Measurements from ENCODE around the gene OR10AD1. TPM values are rescaled to one million over a fixed set of nuclear protein-coding genes. Genes with fewer than 3 reads are reported as not detected.

The OR10AD1 gene
- total RNA-seq, 1 experiment from 2014 or later: not detected

GRCh38 chr12:48193623-48194022 is 9.5 kb downstream of the OR10AD1 start:
- DNase-seq (ENCODE audit: extremely low read depth, low read depth): no peak

GRCh38 chr12:48192861-48193260 is 10.2 kb downstream of the OR10AD1 start:
- no peak for DNase-seq (ENCODE audit: extremely low read depth, low read depth)

- DNase-seq (ENCODE audit: extremely low read depth, low read depth): no peak
Measured at GRCh38 chr12:48191096-48191495, 12.0 kb downstream of the OR10AD1 start.

- DNase-seq (ENCODE audit: extremely low read depth, low read depth): peak; percentile 73
Measured at GRCh38 chr12:48189331-48190125, 13.6 kb downstream of the OR10AD1 start.

GRCh38 chr12:48187916-48188695 is 15.0 kb downstream of the OR10AD1 start:
- no peak for DNase-seq (ENCODE audit: extremely low read depth, low read depth)

GRCh38 chr12:48185181-48185919 is 17.7 kb downstream of the OR10AD1 start:
- DNase-seq (ENCODE audit: extremely low read depth, low read depth): no peak

- no peak for DNase-seq (ENCODE audit: extremely low read depth, low read depth)
Measured at GRCh38 chr12:48184549-48184922, 18.6 kb downstream of the OR10AD1 start.

GRCh38 chr12:48183876-48184548 is 19.1 kb downstream of the OR10AD1 start:
- DNase-seq (ENCODE audit: extremely low read depth, low read depth): no peak

GRCh38 chr12:48183091-48183875 is 19.8 kb downstream of the OR10AD1 start, which contains the start of gene CCDC184:
CCDC184 (plus strand) TSS chr12:48183644; CDS start chr12:48184123, 479 bp downstream.
- peak; percentile 73 for DNase-seq (ENCODE audit: extremely low read depth, low read depth)

- DNase-seq (ENCODE audit: extremely low read depth, low read depth): no peak
Measured at GRCh38 chr12:48182631-48183030, 20.5 kb downstream of the OR10AD1 start.

- no peak for DNase-seq (ENCODE audit: extremely low read depth, low read depth)
Measured at GRCh38 chr12:48180857-48181495, 22.1 kb downstream of the OR10AD1 start.

- DNase-seq (ENCODE audit: extremely low read depth, low read depth): no peak
Measured at GRCh38 chr12:48180424-48180823, 22.7 kb downstream of the OR10AD1 start.

- DNase-seq (ENCODE audit: extremely low read depth, low read depth): no peak
Measured at GRCh38 chr12:48179466-48179865, 23.6 kb downstream of the OR10AD1 start.

- no peak for DNase-seq (ENCODE audit: extremely low read depth, low read depth)
Measured at GRCh38 chr12:48177982-48178381, 25.1 kb downstream of the OR10AD1 start.

GRCh38 chr12:48176417-48176751 is 26.7 kb downstream of the OR10AD1 start:
- no peak for DNase-seq (ENCODE audit: extremely low read depth, low read depth)

GRCh38 chr12:48175613-48176416 is 27.3 kb downstream of the OR10AD1 start:
- no peak for DNase-seq (ENCODE audit: extremely low read depth, low read depth)

- DNase-seq (ENCODE audit: extremely low read depth, low read depth): no peak
Measured at GRCh38 chr12:48169011-48169410, 34.1 kb downstream of the OR10AD1 start.

All from NCI-H460 (cell line).